HG02840 (cell line): ENCODE measurements around the gene VKORC1.

Experiments used
- ATAC-seq: cut with Tn5 transposase; IDR thresholded peaks from one replicate; pipeline ENCODE4 v1.9.1; 2021; ENCODE audit warnings: mild to moderate bottlenecking, moderate library complexity, moderate number of reproducible peaks; ENCODE audit not compliant: unreplicated experiment, low FRiP score

The VKORC1 gene

GRCh38 chr16:31083981-31084380 is 10.6 kb downstream of the VKORC1 start:
- no peak for ATAC-seq

DNA sequence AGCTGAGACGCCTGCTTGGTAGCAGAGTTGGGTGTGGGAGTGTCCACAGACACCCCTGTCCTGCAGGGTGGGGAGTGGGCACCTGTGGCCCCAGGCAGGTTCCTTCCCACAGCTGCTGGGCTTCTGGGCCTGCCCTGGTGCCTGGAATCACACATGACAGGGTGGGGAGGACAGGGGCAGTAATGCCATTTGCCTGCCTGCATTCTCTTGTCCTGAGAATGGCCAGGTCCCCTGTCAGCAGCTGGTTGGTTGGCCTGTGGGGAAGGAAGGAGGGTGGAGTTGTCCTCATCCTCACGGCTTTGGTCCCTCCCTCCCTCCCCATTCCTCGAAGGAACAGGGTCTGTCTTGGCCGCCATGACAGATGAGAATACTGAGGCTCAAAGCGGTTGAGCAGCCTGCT is 11.0 kb downstream of the VKORC1 start:
- ATAC-seq = no peak

DNA sequence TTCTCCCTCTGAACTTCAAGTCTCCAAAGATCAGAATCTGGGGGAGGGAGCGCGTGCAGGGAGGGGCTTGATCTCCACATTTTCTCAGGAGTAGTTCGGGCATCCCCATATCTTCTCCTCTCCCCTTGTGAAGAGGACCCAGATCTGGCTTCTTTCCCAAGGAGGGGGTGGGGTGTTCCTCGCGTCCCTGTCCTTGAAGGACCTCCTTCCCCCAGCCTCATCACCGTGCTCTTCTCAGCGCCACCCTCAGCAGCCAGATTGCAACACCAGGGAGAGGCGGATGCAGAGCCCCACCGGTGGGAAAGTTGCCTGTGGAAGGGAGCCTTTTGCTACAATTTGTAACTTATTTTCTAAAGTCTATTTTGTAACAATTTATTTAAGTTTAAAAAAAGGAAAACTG is 11.5 kb downstream of the VKORC1 start:
- ATAC-seq = no peak

DNA sequence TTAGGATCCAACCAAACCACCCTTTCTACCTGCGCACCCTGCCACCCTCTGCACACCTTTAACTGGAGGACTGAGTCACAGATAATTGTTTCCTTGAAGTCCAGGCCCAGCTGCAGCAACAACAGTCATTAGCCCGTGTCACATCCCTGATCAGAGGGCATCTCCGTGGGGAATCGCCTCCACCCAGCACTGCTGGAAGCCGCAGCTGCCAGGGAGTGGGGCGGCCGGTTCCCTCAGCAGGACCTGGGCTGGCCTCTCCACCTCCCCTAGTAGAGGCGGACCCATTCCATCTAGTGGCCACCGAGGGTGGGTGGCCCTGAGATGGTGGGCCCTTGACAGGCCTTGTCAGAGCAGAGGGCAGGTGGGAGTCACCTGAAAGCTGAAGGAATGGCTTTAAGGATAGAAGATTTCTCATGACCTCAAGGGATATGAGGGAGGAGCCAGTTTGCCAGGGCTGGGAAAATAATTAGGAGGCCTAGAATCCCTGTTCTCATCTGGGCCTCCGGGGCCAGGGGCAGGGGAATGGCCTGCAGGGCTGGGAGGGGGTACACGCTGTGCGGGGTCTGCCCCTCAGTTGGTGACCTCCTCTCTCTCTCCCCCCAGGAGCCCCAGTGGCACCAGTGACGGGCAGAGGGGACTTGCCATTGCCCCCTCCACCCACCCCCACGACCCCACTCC is 12.1 kb downstream of the VKORC1 start:
- ATAC-seq = no peak

DNA sequence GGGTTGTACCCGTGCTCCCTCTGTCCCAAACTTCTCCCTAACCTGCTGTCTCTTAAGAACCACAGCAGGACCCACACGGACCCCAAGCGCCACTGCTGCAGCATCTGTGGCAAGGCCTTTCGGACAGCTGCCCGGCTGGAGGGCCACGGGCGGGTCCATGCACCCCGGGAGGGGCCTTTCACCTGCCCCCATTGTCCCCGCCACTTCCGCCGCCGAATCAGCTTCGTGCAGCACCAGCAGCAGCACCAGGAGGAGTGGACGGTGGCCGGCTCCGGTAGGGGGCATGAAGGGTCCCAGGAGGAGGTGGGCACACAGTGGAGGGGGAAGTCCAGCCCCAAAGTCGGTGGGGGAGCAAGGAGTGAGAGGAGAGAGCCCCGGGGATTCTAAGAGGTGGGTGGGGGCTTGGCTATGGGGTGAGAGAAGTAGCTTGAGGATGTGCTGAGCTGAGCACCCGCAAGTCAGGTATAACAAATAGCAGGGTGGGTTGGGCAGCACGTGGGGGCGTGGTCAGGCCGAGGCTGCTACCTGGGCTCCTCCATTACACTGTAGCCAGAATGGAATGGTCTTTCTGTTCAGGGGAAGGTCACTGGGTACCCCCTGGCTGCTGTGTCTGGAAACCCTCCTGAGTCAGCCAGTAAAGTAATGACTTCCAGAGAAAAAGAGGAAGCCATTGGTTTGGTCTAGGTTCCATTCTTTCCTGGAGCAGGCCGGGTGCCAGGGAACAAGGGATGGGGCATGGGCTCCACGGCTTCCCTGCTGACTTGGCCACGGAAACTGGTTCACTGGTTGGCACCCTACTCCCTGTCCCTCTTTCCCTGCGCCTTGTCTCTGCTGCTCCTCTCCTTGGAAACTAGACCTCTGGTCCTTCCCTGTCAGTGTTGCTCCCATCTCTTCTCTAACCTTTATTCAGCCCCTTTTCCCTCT is 12.9 kb downstream of the VKORC1 start:
- no peak for ATAC-seq

- ATAC-seq = no peak
These were observed 13.7 kb downstream of the VKORC1 start for GRCh38 chr16:31080756-31081419.

GRCh38 chr16:31080035-31080629 is 14.5 kb downstream of the VKORC1 start:
- ATAC-seq = no peak

- ATAC-seq = no peak
These were observed 15.2 kb downstream of the VKORC1 start for GRCh38 chr16:31079342-31079944.

DNA sequence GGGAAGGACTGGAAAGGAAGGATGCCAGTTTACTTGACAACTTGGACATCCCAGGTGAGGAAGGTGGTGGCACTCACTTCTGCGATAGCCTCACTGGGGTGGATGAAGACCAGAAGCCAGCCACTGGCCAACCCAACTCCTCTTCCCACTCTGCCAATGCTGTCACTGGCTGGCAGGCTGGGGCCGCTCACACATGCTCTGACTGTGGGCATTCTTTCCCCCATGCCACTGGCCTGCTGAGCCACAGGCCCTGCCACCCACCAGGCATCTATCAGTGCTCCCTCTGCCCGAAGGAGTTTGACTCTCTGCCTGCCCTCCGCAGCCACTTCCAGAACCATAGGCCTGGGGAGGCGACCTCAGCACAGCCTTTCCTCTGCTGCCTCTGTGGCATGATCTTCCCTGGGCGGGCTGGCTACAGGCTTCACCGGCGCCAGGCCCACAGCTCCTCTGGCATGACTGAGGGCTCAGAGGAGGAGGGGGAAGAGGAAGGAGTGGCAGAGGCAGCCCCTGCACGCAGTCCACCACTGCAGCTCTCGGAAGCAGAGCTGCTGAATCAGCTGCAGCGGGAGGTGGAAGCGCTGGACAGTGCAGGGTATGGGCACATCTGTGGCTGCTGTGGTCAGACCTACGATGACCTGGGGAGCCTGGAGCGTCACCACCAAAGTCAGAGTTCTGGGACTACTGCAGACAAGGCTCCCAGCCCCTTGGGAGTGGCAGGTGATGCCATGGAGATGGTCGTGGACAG is 15.8 kb downstream of the VKORC1 start:
- no peak for ATAC-seq

DNA sequence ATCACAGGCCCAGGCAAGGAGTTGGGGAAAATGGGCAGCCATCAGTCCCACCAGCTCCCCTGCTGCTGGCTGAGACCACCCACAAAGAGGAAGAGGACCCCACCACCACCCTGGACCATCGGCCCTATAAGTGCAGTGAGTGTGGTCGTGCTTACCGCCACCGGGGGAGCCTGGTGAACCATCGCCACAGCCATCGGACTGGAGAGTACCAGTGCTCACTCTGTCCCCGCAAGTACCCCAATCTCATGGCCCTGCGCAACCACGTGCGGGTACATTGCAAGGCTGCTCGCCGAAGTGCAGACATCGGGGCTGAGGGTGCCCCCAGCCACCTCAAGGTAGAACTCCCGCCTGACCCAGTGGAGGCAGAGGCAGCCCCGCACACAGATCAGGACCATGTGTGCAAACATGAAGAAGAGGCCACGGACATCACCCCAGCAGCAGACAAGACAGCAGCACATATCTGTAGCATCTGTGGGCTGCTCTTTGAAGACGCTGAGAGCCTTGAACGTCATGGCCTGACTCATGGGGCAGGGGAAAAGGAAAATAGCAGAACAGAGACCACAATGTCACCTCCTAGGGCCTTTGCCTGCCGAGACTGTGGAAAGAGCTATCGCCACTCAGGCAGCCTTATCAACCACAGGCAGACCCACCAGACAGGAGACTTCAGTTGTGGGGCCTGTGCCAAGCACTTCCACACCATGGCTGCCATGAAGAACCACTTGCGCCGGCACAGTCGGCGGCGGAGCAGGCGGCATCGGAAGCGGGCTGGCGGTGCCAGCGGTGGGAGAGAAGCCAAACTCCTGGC is 16.8 kb downstream of the VKORC1 start:
- ATAC-seq = no peak

- ATAC-seq = no peak
These were observed 17.6 kb downstream of the VKORC1 start for GRCh38 chr16:31077024-31077423.

DNA sequence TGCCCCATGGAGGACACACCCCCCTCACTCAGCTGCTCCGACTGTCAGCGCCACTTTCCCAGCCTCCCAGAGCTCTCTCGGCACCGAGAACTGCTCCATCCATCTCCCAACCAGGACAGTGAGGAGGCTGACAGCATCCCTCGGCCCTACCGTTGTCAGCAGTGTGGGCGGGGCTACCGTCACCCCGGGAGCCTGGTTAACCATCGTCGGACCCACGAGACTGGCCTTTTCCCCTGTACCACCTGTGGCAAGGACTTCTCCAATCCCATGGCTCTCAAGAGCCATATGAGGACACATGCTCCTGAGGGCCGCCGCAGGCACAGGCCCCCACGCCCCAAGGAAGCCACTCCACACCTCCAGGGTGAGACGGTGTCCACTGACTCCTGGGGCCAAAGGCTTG is 18.3 kb downstream of the VKORC1 start:
- no peak for ATAC-seq

DNA sequence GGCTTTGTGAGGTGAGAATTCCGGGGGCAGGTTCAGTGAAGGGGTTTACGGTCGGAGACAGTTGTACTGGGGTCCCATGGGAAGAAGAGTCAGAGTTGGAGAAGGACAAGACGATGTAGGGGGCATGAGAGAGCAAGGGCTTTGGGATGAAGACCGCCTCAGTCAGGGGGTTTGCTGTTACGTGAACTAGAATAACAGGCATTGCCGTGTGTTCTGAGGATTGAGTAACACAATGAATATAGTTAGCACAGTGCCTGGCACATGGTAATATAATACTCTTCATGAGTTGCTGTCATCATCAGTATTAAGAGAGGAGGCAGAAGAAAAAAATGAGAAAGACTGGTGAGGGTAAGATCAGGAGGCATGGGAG is 19.8 kb downstream of the VKORC1 start:
- no peak for ATAC-seq

DNA sequence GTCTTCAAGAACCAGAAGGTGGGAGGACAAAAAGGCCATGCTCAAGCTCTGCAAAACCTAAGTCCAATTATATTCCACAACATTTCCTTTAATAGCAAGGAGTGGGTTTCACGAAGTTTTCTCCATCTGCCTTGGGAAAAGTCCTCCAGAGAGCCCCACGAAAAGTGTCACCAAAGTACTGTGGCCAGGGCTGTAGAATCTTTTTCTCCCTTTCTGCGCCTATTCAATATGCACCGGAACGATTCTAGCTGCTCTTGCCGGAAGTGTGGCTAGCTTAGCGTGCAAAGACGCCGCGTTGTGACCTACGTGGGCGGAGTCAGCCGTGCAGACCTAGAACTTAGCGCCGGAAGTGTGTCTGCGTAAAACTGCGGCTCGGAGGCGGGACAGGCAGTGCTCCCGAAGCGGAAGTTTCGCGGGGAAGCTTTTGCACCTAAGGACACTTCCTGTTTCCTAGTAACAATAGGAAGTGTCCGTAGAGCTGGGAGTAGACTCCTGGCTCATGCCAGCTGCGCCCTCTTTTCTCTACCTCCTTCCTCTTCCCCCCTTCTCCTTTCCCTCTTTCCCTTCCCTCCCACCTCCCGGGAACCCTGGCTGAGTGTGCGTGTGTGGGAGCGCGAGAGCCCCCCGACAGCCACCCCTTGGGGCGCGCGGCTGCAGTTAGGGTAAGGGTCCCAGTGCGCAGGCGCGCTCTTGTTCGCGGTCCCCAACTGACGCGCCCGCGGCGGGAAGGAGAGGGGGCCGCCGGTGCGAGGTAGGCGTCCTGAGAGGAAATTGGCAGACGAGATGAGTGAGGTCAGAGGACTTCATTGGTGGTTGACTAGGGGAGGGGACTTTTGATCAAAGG is 20.4 kb downstream of the VKORC1 start, which contains the start of the genes ZNF646 and ZNF668:
ZNF646 (plus strand) TSS at position 453 of the 844 bp plus-strand sequence. CDS start 1,903 bp downstream, outside the sequence.
ZNF668 (minus strand) TSS at position 271 of the 844 bp plus-strand sequence. CDS start 9,781 bp downstream, outside the sequence.
- ATAC-seq = peak; percentile 71

GRCh38 chr16:31073142-31073969 is 21.2 kb downstream of the VKORC1 start:
- ATAC-seq = peak; percentile 61

- ATAC-seq = no peak
These were observed 22.0 kb downstream of the VKORC1 start for GRCh38 chr16:31072540-31073141.

- ATAC-seq = no peak
These were observed 22.7 kb downstream of the VKORC1 start for GRCh38 chr16:31071861-31072260.
